ENCODE results near the gene MSH5. TPM values are rescaled to one million over a fixed set of nuclear protein-coding genes. Genes with fewer than 3 reads are reported as not detected.

MSH5 gene
- total RNA-seq, 3 donors from 2014 or later (not counting 1 experiment from before 2014, with no cell fraction given): 28.2 to 44.6 (median 43.7) TPM

- Histone ChIP-seq H3K27me3 (ENCODE audit: control insufficient read depth, insufficient read depth, low read length) (no peaks in the 10 kb centered on the region), H3K36me3 (ENCODE audit: control insufficient read depth, insufficient read depth, low read length) (peaks cover 58% of the 10 kb centered on the region), H3K4me1 (ENCODE audit: control insufficient read depth, insufficient read depth, low read length) (peaks cover 27% of the 10 kb centered on the region), H3K9me3 (ENCODE audit: control insufficient read depth, insufficient read depth, low read length) (no peaks in the 10 kb centered on the region), H3K4me3 (ENCODE audit: low read length) (no peak overlapping the region), H3K27ac (ENCODE audit: low read length) (no peak overlapping the region)
- 96% methylated on average over 10 of the region's 10 CpGs for WGBS (ENCODE audit: insufficient coverage)
- Mint-ChIP-seq H3K4me1 (peaks cover 0 to 23% of the 10 kb centered on the region in 2 donors), H3K27me3 (ENCODE audit: low read depth in 2 of 2) (no peaks in the 10 kb centered on the region), H3K4me3 (no peak overlapping the region), H3K9me3 (no peaks in the 10 kb centered on the region), H3K36me3 (no peaks in the 10 kb centered on the region), H3K27ac (no peak overlapping the region)
- no peak for TF ChIP-seq CTCF (IDR thresholded peaks at IDR 0.05)
- intact Hi-C loops (cut with micrococcal nuclease): no loop called here
- ATAC-seq (no peak), DNase-seq (no peak)
Observed at GRCh38 chr6:31779908-31780307, 40.1 kb downstream of the MSH5 start.

GRCh38 chr6:31780507-31781243, 40.9 kb downstream of the MSH5 start:
- ATAC-seq (no peak), DNase-seq (no peak)
- Histone ChIP-seq H3K36me3 (ENCODE audit: control insufficient read depth, insufficient read depth, low read length) (peaks cover 66% of the 10 kb centered on the region), H3K4me1 (ENCODE audit: control insufficient read depth, insufficient read depth, low read length) (peaks cover 26% of the 10 kb centered on the region), H3K27ac (ENCODE audit: low read length) (no peak overlapping the region), H3K27me3 (ENCODE audit: control insufficient read depth, insufficient read depth, low read length) (no peaks in the 10 kb centered on the region), H3K4me3 (ENCODE audit: low read length) (no peak overlapping the region), H3K9me3 (ENCODE audit: control insufficient read depth, insufficient read depth, low read length) (no peaks in the 10 kb centered on the region)
- Mint-ChIP-seq H3K27me3 (ENCODE audit: low read depth in 2 of 2) (no peaks in the 10 kb centered on the region), H3K9me3 (no peaks in the 10 kb centered on the region), H3K36me3 (no peaks in the 10 kb centered on the region), H3K4me3 (no peak overlapping the region), H3K4me1 (peaks cover 0 to 20% of the 10 kb centered on the region in 2 donors), H3K27ac (no peak overlapping the region)
- TF ChIP-seq CTCF (IDR thresholded peaks at IDR 0.05): no peak
- intact Hi-C loops (cut with micrococcal nuclease): no loop called here
- 92% methylated on average over 20 of the region's 20 CpGs for WGBS (ENCODE audit: insufficient coverage)

GRCh38 chr6:31781244-31782125, 41.7 kb downstream of the MSH5 start:
- intact Hi-C loops (cut with micrococcal nuclease): no loop called here
- H3K27ac Mint-ChIP-seq: no peak overlapping the region
- H3K4me1 Mint-ChIP-seq: peaks cover 0 to 12% of the 10 kb centered on the region in 2 donors
- H3K27ac ChIP-seq (ENCODE audit: low read length): no peak overlapping the region
- no peak for TF ChIP-seq CTCF (IDR thresholded peaks at IDR 0.05)
- H3K36me3 ChIP-seq (ENCODE audit: control insufficient read depth, insufficient read depth, low read length): peaks cover 66% of the 10 kb centered on the region
- H3K4me3 ChIP-seq (ENCODE audit: low read length): no peak overlapping the region
- no peaks in the 10 kb centered on the region for H3K36me3 Mint-ChIP-seq
- H3K9me3 Mint-ChIP-seq: no peaks in the 10 kb centered on the region
- H3K4me3 Mint-ChIP-seq: no peak overlapping the region
- WGBS (ENCODE audit: insufficient coverage): 93% methylated on average over 23 of the region's 23 CpGs
- no peaks in the 10 kb centered on the region for H3K9me3 ChIP-seq (ENCODE audit: control insufficient read depth, insufficient read depth, low read length)
- no peak for ATAC-seq
- H3K27me3 Mint-ChIP-seq (ENCODE audit: low read depth in 2 of 2): no peaks in the 10 kb centered on the region
- H3K27me3 ChIP-seq (ENCODE audit: control insufficient read depth, insufficient read depth, low read length): no peaks in the 10 kb centered on the region
- peaks cover 17% of the 10 kb centered on the region for H3K4me1 ChIP-seq (ENCODE audit: control insufficient read depth, insufficient read depth, low read length)
- DNase-seq: no peak
